AG04449 (cell line): ENCODE data around the gene SMCHD1.
"Not testable (repeated sequence)": the region's sequence is repeated elsewhere in the genome, so short reads cannot be mapped to it uniquely, and the experiment has no call there.

Source experiments
- CTCF ChIA-PET: fragments of 350-600 bp; formaldehyde crosslinking; extraction: SDS; loops from one replicate; lab custom pipeline; 2021; ENCODE audit warnings: antibody characterized with exemption; lab: Yijun Ruan, JAX
- POLR2A ChIA-PET: fragments of 400-600, 350-600 bp; formaldehyde crosslinking; extraction: SDS; loops from one replicate; lab custom pipeline; 2020; ENCODE audit warnings: antibody characterized with exemption, inconsistent platforms; lab: Yijun Ruan, JAX
- DNase-seq: peaks from one replicate; pipeline ENCODE4 v3.0.0-alpha.2; 2010; ENCODE audit warnings: low read depth, low spot score
- H3K4me3 ChIP-seq: 2 replicates; pipeline ENCODE4 v1.5.1; 2011; ENCODE audit warnings: low read depth, mild to moderate bottlenecking, control low read depth, low read length
- CTCF ChIP-seq: IDR thresholded peaks from one replicate; pipeline ENCODE4 v1.5.1; 2011; ENCODE audit warnings: mild to moderate bottlenecking, moderate library complexity, low read length, control low read depth, inconsistent platforms; ENCODE audit not compliant: insufficient read depth; ENCODE audit errors: missing control alignments

Gene SMCHD1

GRCh38 chr18:2654928-2655177 is 673 bp upstream of the SMCHD1 start:
- TF ChIP-seq CTCF = no peak
- CTCF ChIA-PET = interaction anchor here (1.0 kb wide), 1 partner anchor 10 kb away, joined by 3 read pairs; no protein-coding TSS in a partner anchor
- DNase-seq = no peak
- POLR2A ChIA-PET = interaction anchor here (0.6 kb wide), 1 partner anchor 333 kb away, joined by 3 read pairs; no protein-coding TSS in a partner anchor
- H3K4me3 ChIP-seq = peak overlapping the region; percentile 88

GRCh38 chr18:2655954-2656236 is 369 bp downstream of the SMCHD1 start:
- no peak for DNase-seq
- no peak for TF ChIP-seq CTCF
- POLR2A ChIA-PET = interaction anchor here (0.9 kb wide), 1 partner anchor 9 kb away, joined by 3 read pairs; no protein-coding TSS in a partner anchor
- CTCF ChIA-PET = interaction anchor here (0.8 to 1.4 kb wide), 4 partner anchors 13 to 80 kb away, joined by 3 to 5 read pairs (median 5); no protein-coding TSS in a partner anchor
- peak overlapping the region; percentile 88 for H3K4me3 ChIP-seq

- CTCF ChIA-PET = interaction anchor here (0.8 to 1.4 kb wide), 4 partner anchors 12 to 79 kb away, joined by 3 to 5 read pairs (median 5); no protein-coding TSS in a partner anchor
- DNase-seq = no peak
- no peak for TF ChIP-seq CTCF
These were observed 883 bp downstream of the SMCHD1 start for GRCh38 chr18:2656237-2656980.

GRCh38 chr18:2656981-2657512 is 1.5 kb downstream of the SMCHD1 start:
- ChIA-PET POLR2A (no interaction called here), CTCF (interaction anchor here (1.1 to 1.4 kb wide), 3 partner anchors 12 to 40 kb away, joined by 5 read pairs; no protein-coding TSS in a partner anchor)
- no peak for TF ChIP-seq CTCF
- no peak for DNase-seq
- H3K4me3 ChIP-seq = peak overlapping the region; percentile 88

More at GRCh38 chr18:2656237-2656980, 883 bp downstream of the SMCHD1 start:
- POLR2A ChIA-PET = no interaction called here
- peak overlapping the region; percentile 88 for H3K4me3 ChIP-seq

GRCh38 chr18:2657788-2658458 is 2.4 kb downstream of the SMCHD1 start:
- ChIA-PET POLR2A (no interaction called here), CTCF (no interaction called here)
- peak overlapping the region; percentile 88 for H3K4me3 ChIP-seq
- DNase-seq = peak; percentile 50
- TF ChIP-seq CTCF = no peak

- DNase-seq, CTCF ChIA-PET, POLR2A ChIA-PET, H3K4me3 ChIP-seq: not testable (repeated sequence)
These were observed 5.3 kb downstream of the SMCHD1 start for GRCh38 chr18:2660849-2661248.

GRCh38 chr18:2662288-2662687 is 6.8 kb downstream of the SMCHD1 start:
- H3K4me3 ChIP-seq, CTCF ChIA-PET, DNase-seq, POLR2A ChIA-PET: not testable (repeated sequence)
